Stimulated activated CD4-positive, alpha-beta T cell treated with anti-CD3 and anti-CD28 coated beads, Interleukin-12 subunit alpha, Interleukin-12 subunit beta, amount 100 ng/mL, for 24 hours (primary cell): ENCODE data around the gene PDZK1IP1.

Source experiments
- DNase-seq, 2 experiments: peaks; one replicate each; pipeline ENCODE4 v3.0.0-alpha.2; 2020; ENCODE audit warnings: low read depth in 2 of 2

Gene PDZK1IP1

DNA sequence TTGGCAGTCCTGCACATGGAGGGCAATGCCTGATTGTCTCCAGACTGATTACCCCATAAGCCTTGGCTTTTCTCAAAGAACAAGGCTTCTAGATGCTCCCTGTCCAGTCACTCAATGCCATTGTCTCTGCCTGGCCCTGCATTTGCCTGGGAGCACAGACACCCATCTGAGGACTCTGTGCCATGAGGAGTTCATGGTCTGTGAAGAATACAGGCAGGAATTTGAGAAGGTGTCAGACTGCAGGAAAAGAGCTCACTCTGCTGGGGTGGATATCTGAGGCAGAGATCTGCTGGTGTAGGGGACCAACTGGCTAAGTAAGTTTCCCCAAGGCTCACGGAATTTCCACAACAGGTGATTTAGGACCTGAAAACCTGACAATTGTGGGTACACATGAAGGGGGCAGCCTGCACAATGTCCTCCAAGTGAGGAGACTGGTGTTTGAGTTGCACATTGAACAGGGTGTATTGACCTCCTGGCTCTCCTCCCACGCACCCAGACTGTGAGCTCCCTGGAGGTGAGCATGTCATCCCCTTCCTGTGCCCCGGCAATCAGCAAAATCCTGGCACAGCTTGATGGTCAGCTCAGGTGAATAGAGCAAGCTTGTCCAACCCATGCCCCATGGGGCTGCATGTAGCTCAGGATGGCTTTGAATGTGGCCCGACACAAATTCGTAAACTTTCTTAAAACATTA is 51.8 kb downstream of the PDZK1IP1 start:
- no peak for DNase-seq

- DNase-seq = no peak
Measured at GRCh38 chr1:47137198-47137597, 52.6 kb downstream of the PDZK1IP1 start, which contains the start of gene CYP4A22. Gene CYP4A22, plus strand, starts transcription at chr1:47137441. Its CDS starts 45 bp downstream, at chr1:47137486.
